Endothelial cell of umbilical vein (primary cell): Measurements from ENCODE around the gene G3BP2. TPM values are rescaled to one million over a fixed set of nuclear protein-coding genes. Genes with fewer than 3 reads are reported as not detected.

ENCODE experiments used
- BruUV-seq: library from RNA; stranded (reverse); fragments of 400-500 nt; replicated peaks from 2 replicates; lab custom pipeline; 2021; lab: Mats Ljungman, UMichigan
- CTCF ChIA-PET: fragments of 300-600, 350-600 bp; sonication (Branson Sonifier 250); formaldehyde crosslinking; loops from one replicate; lab custom pipeline; 2021; ENCODE audit warnings: antibody characterized with exemption, inconsistent platforms; lab: Charles Lee
- POLR2A ChIA-PET: fragments of 300-600, 350-600 bp; sonication (Branson Sonifier 250); formaldehyde crosslinking; loops from one replicate; lab custom pipeline; 2021; ENCODE audit warnings: antibody characterized with exemption, inconsistent platforms; lab: Charles Lee
- DNase-seq: peaks from one replicate; pipeline ENCODE4 v3.0.0-alpha.2; 2011; ENCODE audit warnings: low read depth, low spot score
- FAIRE-seq: peaks from 2 replicates; lab custom pipeline; 2011; peaks lifted over from hg19 to GRCh38; lab: Jason Lieb, UNC
- H2AFZ ChIP-seq: 2 replicates; pipeline ENCODE4 v1.6.0; 2012; ENCODE audit warnings: low read depth, low read length, control low read depth, inconsistent platforms
- H3K27ac ChIP-seq: 2 replicates; pipeline ENCODE4 v1.5.1; 2011; ENCODE audit warnings: low read depth, mild to moderate bottlenecking, control low read depth, low read length, moderate library complexity; ENCODE audit not compliant: insufficient read depth
- H3K27me3 ChIP-seq, 2 experiments: 2 replicates each; pipeline versions ENCODE4 v1.6.0 to v1.6.1; 2011; ENCODE audit warnings: low read length in 2 of 2, mixed read lengths in 1 of 2; ENCODE audit not compliant: control insufficient read depth in 2 of 2, insufficient read depth in 2 of 2
- H3K36me3 ChIP-seq, 2 experiments: 2 replicates in 1 of 2; 3 replicates in 1 of 2; pipeline ENCODE4 v1.5.1; 2011; ENCODE audit warnings: low read length in 2 of 2, mild to moderate bottlenecking in 1 of 2, moderate library complexity in 1 of 2; ENCODE audit not compliant: control insufficient read depth in 2 of 2, insufficient read depth in 2 of 2; ENCODE audit errors: extremely low read depth in 1 of 2
- H3K4me1 ChIP-seq: 3 replicates; pipeline ENCODE4 v1.5.1; 2011; ENCODE audit warnings: mild to moderate bottlenecking, low read length; ENCODE audit not compliant: control insufficient read depth, insufficient read depth; ENCODE audit errors: extremely low read depth
- H3K4me2 ChIP-seq: 2 replicates; pipeline ENCODE4 v1.6.1; 2011; ENCODE audit warnings: low read length, control low read depth, mixed read lengths; ENCODE audit not compliant: insufficient read depth
- H3K4me3 ChIP-seq, 3 experiments: fragments of 200-600 bp in 1 of 3; sonication (generic), shearing (Covaris generic) in 1 of 3; replicated peaks in 1 of 3; 2 replicates each; pipeline ENCODE4 v1.5.1; 2011 to 2016; ENCODE audit warnings: control low read depth in 3 of 3, low read length in 3 of 3, mild to moderate bottlenecking in 2 of 3, inconsistent platforms in 1 of 3, low read depth in 1 of 3, moderate library complexity in 1 of 3; ENCODE audit not compliant: insufficient read depth in 1 of 3
- H3K79me2 ChIP-seq: 2 replicates; pipeline ENCODE4 v1.6.0; 2012; ENCODE audit warnings: low read length, inconsistent platforms; ENCODE audit not compliant: control insufficient read depth, insufficient read depth
- H3K9ac ChIP-seq: replicated peaks from 2 replicates; pipeline ENCODE3; 2011; ENCODE audit warnings: low read length, control low read depth; ENCODE audit not compliant: insufficient read depth; ENCODE audit errors: extremely low read depth
- H3K9me1 ChIP-seq: replicated peaks from 3 replicates; pipeline ENCODE4 v1.6.0; 2011; ENCODE audit warnings: mild to moderate bottlenecking, low read length; ENCODE audit not compliant: control insufficient read depth, insufficient read depth; ENCODE audit errors: extremely low read depth
- H3K9me3 ChIP-seq: replicated peaks from 2 replicates; pipeline ENCODE4 v1.5.1; 2012; ENCODE audit warnings: low read length, inconsistent platforms; ENCODE audit not compliant: control insufficient read depth, insufficient read depth
- H4K20me1 ChIP-seq: replicated peaks from 2 replicates; pipeline ENCODE3; 2011; ENCODE audit warnings: mild to moderate bottlenecking, low read length; ENCODE audit not compliant: control insufficient read depth, insufficient read depth; ENCODE audit errors: extremely low read depth
- CTCF ChIP-seq, 2 donors: IDR thresholded peaks; 1 replicate in 1 of 2; 2 replicates in 1 of 2; pipeline ENCODE4 v1.5.1; 2011; ENCODE audit warnings: low read length in 2 of 2, mild to moderate bottlenecking in 2 of 2, moderate library complexity in 2 of 2, control low read depth in 1 of 2, inconsistent platforms in 1 of 2, low read depth in 1 of 2; ENCODE audit not compliant: insufficient read depth in 1 of 2; ENCODE audit errors: extremely low read depth in 1 of 2
- EZH2 ChIP-seq: IDR thresholded peaks from 2 replicates; pipeline ENCODE4 v1.6.1; 2012; ENCODE audit warnings: borderline replicate concordance, low read depth, mild to moderate bottlenecking, moderate library complexity, low read length, inconsistent platforms; ENCODE audit not compliant: severe bottlenecking
- FOS ChIP-seq: IDR thresholded peaks from 2 replicates; pipeline ENCODE4 v1.6.1; 2011; ENCODE audit warnings: mild to moderate bottlenecking, low read length, moderate library complexity, borderline replicate concordance; ENCODE audit not compliant: insufficient read depth
- GATA2 ChIP-seq: IDR thresholded peaks from 2 replicates; pipeline ENCODE4 v1.7.0; 2011; ENCODE audit warnings: low read depth, mild to moderate bottlenecking, moderate library complexity, mixed read lengths, low read length; ENCODE audit not compliant: insufficient read length, insufficient read depth
- JUN ChIP-seq: IDR thresholded peaks from 2 replicates; pipeline ENCODE4 v1.6.1; 2011; ENCODE audit warnings: borderline replicate concordance, low read depth; ENCODE audit not compliant: insufficient read length, insufficient read depth
- MAX ChIP-seq: IDR thresholded peaks from 2 replicates; pipeline ENCODE4 v1.6.1; 2011; ENCODE audit not compliant: insufficient read depth, insufficient read length
- MYC ChIP-seq: IDR thresholded peaks from one replicate; pipeline ENCODE4 v1.6.1; 2011; ENCODE audit warnings: mild to moderate bottlenecking, low read depth, low read length
- POLR2A ChIP-seq: IDR thresholded peaks from 2 replicates; pipeline ENCODE4 v1.6.1; 2012; ENCODE audit warnings: low read depth, mild to moderate bottlenecking, control low read depth, low read length
- POLR2AphosphoS5 ChIP-seq: IDR thresholded peaks from 2 replicates; pipeline ENCODE4 v1.6.1; 2012; ENCODE audit warnings: low read depth, mild to moderate bottlenecking, control low read depth, low read length, moderate library complexity; ENCODE audit not compliant: insufficient read depth
- dilution Hi-C: fragments of 300-500 bp; cut with MboI; formaldehyde crosslinking; loops from one replicate; pipeline ENCODE4 v1.15.0; 2019; ENCODE audit warnings: low sequenced_read_pairs; ENCODE audit not compliant: extremely low pct_ligation_motif_present
- intact Hi-C: fragments of 100-400 bp; cut with micrococcal nuclease; formaldehyde crosslinking; loops from one replicate; pipeline ENCODE4 v1.10.0; 2022
- polyA plus RNA-seq, 4 experiments: library from polyadenylated mRNA; depleted of rRNA in 3 of 4; stranded (reverse) in 3 of 4; unstranded in 1 of 4; fragments of >200 nt; gene quantifications; 2 replicates each; pipeline versions ENCODE4 v1.2.1 to v1.2.3, GENCODE V29; 2011 to 2012; ENCODE audit warnings: missing spikeins in 1 of 4
- total RNA-seq: library from RNA; stranded (reverse); gene quantifications from 2 replicates; pipeline ENCODE4 v1.2.3, GENCODE V29; 2021

The G3BP2 gene
- total and polyA plus RNA-seq, 2 donors (not counting 3 experiments of a cell fraction or from before 2014, with no cell fraction given) = 61.1 to 180 TPM

GRCh38 chr4:75630937-75631329 lies 42.3 kb downstream of the G3BP2 start:
- no peaks in the 10 kb centered on the region for H3K27me3 ChIP-seq
- ChIA-PET CTCF (no interaction called here), POLR2A (no interaction called here)
- H3K9me3 ChIP-seq = no peaks in the 10 kb centered on the region
- no peak for FAIRE-seq
- dilution Hi-C loops (no loop called here), intact Hi-C loops (no loop called here)
- H3K4me3 ChIP-seq = peak overlapping the region; percentile 8 to 58 (median 53)
- H3K4me1 ChIP-seq = peaks cover 4% of the 10 kb centered on the region
- H3K9me1 ChIP-seq = no peaks in the 10 kb centered on the region
- no peak overlapping the region for H3K9ac ChIP-seq
- peak overlapping the region; percentile 94 for H2AFZ ChIP-seq
- H3K79me2 ChIP-seq = no peaks in the 10 kb centered on the region
- peak overlapping the region; percentile 62 for H3K4me2 ChIP-seq
- H3K27ac ChIP-seq = no peak overlapping the region
- H4K20me1 ChIP-seq = no peaks in the 10 kb centered on the region
- TF ChIP-seq POLR2A (no peak), JUN (no peak), MAX (no peak), POLR2AphosphoS5 (no peak), MYC (no peak), GATA2 (no peak), EZH2 (no peak), FOS (no peak), CTCF (IDR thresholded peaks at IDR 0.05; ENCODE audit: extremely low read depth in 1 of 2, insufficient read depth in 1 of 2, low read depth in 1 of 2, low read length in 2 of 2) (no peak)
- no peaks in the 10 kb centered on the region for H3K36me3 ChIP-seq
- no TSS peak for BruUV-seq
- DNase-seq = no peak
